ENCODE data around the gene TBCD. TPM values are rescaled to one million over a fixed set of nuclear protein-coding genes. Genes with fewer than 3 reads are reported as not detected.

The TBCD gene
- total RNA-seq, 1 experiment from 2014 or later = 129 TPM

- Histone ChIP-seq H2BK120ac (ENCODE audit: low read depth, low read length, poor library complexity, severe bottlenecking) (no peak overlapping the region), H2BK12ac (ENCODE audit: insufficient read length, low read depth, low read length) (no peak overlapping the region), H3K79me2 (ENCODE audit: insufficient read depth, low read length) (peaks cover 2% of the 10 kb centered on the region; the same call in 1 of the 2 replicates), H3K14ac (ENCODE audit: insufficient read depth, low read length) (no peak overlapping the region), H3K9ac (ENCODE audit: extremely low read depth, insufficient read length, low read length) (no peak overlapping the region), H4K91ac (ENCODE audit: insufficient read length, low read depth, low read length) (no peak overlapping the region), H3K27me3 (ENCODE audit: insufficient read depth, low read length) (no peaks in the 10 kb centered on the region), H3K23ac (ENCODE audit: insufficient read length, low read depth, low read length) (no peak overlapping the region), H3K4me1 (ENCODE audit: insufficient read depth, low read length) (no peaks in the 10 kb centered on the region; the same call in 1 of the 2 replicates), H2BK20ac (ENCODE audit: low read depth, low read length, poor library complexity, severe bottlenecking) (no peak overlapping the region), H3K23me2 (ENCODE audit: insufficient read length, low read depth, low read length, poor library complexity, severe bottlenecking) (no peaks in the 10 kb centered on the region), H3K18ac (ENCODE audit: insufficient read length, low read depth, low read length) (no peak overlapping the region), H3K4me2 (ENCODE audit: insufficient read depth, insufficient read length, low read length) (no peak overlapping the region), H3K4ac (ENCODE audit: low read depth, low read length) (no peak overlapping the region), H2BK5ac (ENCODE audit: insufficient read length, low read length) (no peak overlapping the region), H2AFZ (ENCODE audit: low read length) (no peak overlapping the region), H4K5ac (ENCODE audit: insufficient read length, low read depth, low read length) (no peak overlapping the region), H2AK5ac (ENCODE audit: insufficient read length, low read length) (no peak overlapping the region), H3K9me3 (ENCODE audit: control insufficient read depth, low read depth, low read length) (no peaks in the 10 kb centered on the region), H3T11ph (ENCODE audit: low read length) (no peak overlapping the region), H4K20me1 (ENCODE audit: control insufficient read depth, insufficient read depth, insufficient read length) (no peaks in the 10 kb centered on the region), H3K79me1 (ENCODE audit: insufficient read depth, low read depth, low read length, poor library complexity, severe bottlenecking) (no peaks in the 10 kb centered on the region), H3K56ac (ENCODE audit: insufficient read length, low read depth, low read length) (no peak overlapping the region), H3K27ac (ENCODE audit: insufficient read length, low read depth, low read length) (no peak overlapping the region), H2BK15ac (ENCODE audit: low read depth, low read length) (no peak overlapping the region), H4K8ac (replicated peaks; ENCODE audit: insufficient read length, low read depth, low read length) (no peak overlapping the region)
- no peak for DNase-seq
- H3K4me3 Mint-ChIP-seq = no peak overlapping the region
- H3K27ac Mint-ChIP-seq = no peak overlapping the region; a peak in 2 of 7 replicates
- no peak for TF ChIP-seq CTCF (conservative IDR thresholded peaks at IDR 0.05)
- H3K4me1 Mint-ChIP-seq = peaks cover 13 to 14% of the 10 kb centered on the region in 2 experiments
- H3K36me3 Mint-ChIP-seq (ENCODE audit: insufficient read depth in 1 of 3, low read depth in 3 of 3) = peaks cover 42 to 53% (median 47%) of the 10 kb centered on the region in 3 experiments
- WGBS (ENCODE audit: extremely low coverage, insufficient read length, low lambda C conversion rate) = no CpG with 5 or more reads among the region's 7 CpGs
- H3K27me3 Mint-ChIP-seq (ENCODE audit: low read depth) = no peaks in the 10 kb centered on the region; the same call in 1 of the 2 replicates
- H3K9me3 Mint-ChIP-seq = peaks cover 3 to 12% of the 10 kb centered on the region in 2 experiments; a peak in 2 of 5 replicates
These were observed 75.1 kb downstream of the TBCD start for GRCh38 chr17:82826956-82827355.
